SK-N-SH (cell line): ENCODE measurements around the gene TRIL. TPM values are rescaled to one million over a fixed set of nuclear protein-coding genes. Genes with fewer than 3 reads are reported as not detected.

Experiments used
- CTCF ChIA-PET: fragments of 300-600, 350-600 bp; formaldehyde crosslinking; extraction: SDS; loops from one replicate; lab custom pipeline; 2021; lab: Yijun Ruan, JAX
- POLR2A ChIA-PET: fragments of 350-600 bp; sonication (Branson Sonifier 250); formaldehyde crosslinking; extraction: SDS; loops from one replicate; lab custom pipeline; 2020; ENCODE audit warnings: antibody characterized with exemption, inconsistent platforms; lab: Yijun Ruan, JAX
- DNase-seq: peaks from one replicate; pipeline ENCODE4 v3.0.0; 2012
- H2AFZ ChIP-seq: fragments of 200-600 bp; sonication (generic); 2 replicates; pipeline ENCODE4 v1.8.1; 2016; ENCODE audit warnings: antibody characterized with exemption, mild to moderate bottlenecking, low read depth
- H3F3A ChIP-seq: fragments of 200-600 bp; sonication (generic); replicated peaks from 2 replicates; pipeline ENCODE3; 2016; ENCODE audit warnings: antibody characterized with exemption, mild to moderate bottlenecking; ENCODE audit not compliant: insufficient read depth
- H3K27ac ChIP-seq, 2 experiments: fragments of 200-500 bp in 1 of 2; fragments of 200-600 bp in 1 of 2; sonication (Bioruptor generic) in 1 of 2; sonication (generic), shearing (Covaris generic) in 1 of 2; 2 replicates each; pipeline versions ENCODE4 v1.5.1 to v1.6.1; 2014 to 2016; ENCODE audit warnings: low read depth in 2 of 2, inconsistent platforms in 1 of 2, low read length in 1 of 2, mild to moderate bottlenecking in 1 of 2, mixed read lengths in 1 of 2
- H3K27me3 ChIP-seq: fragments of 200-600 bp; sonication (generic), shearing (Covaris generic); 2 replicates; pipeline ENCODE4 v1.6.1; 2016; ENCODE audit warnings: mixed run types; ENCODE audit not compliant: insufficient read depth
- H3K36me3 ChIP-seq, 2 experiments: fragments of 200-500 bp in 1 of 2; fragments of 200-600 bp in 1 of 2; sonication (Bioruptor generic) in 1 of 2; sonication (generic) in 1 of 2; replicated peaks in 1 of 2; 2 replicates each; pipeline versions ENCODE3 to v1.5.1; 2014 to 2016; ENCODE audit warnings: low read length in 1 of 2, mild to moderate bottlenecking in 1 of 2; ENCODE audit not compliant: insufficient read depth in 2 of 2, control insufficient read depth in 1 of 2
- H3K4me1 ChIP-seq, 2 experiments: fragments of 200-500 bp in 1 of 2; fragments of 200-600 bp in 1 of 2; sonication (Bioruptor generic) in 1 of 2; sonication (generic), shearing (Covaris generic) in 1 of 2; 2 replicates each; pipeline versions ENCODE4 v1.5.1 to v1.6.1; 2014 to 2016; ENCODE audit warnings: low read depth in 1 of 2, low read length in 1 of 2, mixed run types in 1 of 2; ENCODE audit not compliant: insufficient read depth in 2 of 2, control insufficient read depth in 1 of 2
- H3K4me2 ChIP-seq: fragments of 200-600 bp; sonication (generic), shearing (Covaris generic); 2 replicates; pipeline ENCODE4 v1.6.1; 2017; ENCODE audit warnings: mixed run types
- H3K4me3 ChIP-seq, 2 experiments: fragments of 200-500 bp in 1 of 2; fragments of 200-600 bp in 1 of 2; sonication (Bioruptor generic) in 1 of 2; sonication (generic), shearing (Covaris generic) in 1 of 2; 2 replicates each; pipeline versions ENCODE4 v1.5.1 to v1.8.1; 2014 to 2016; ENCODE audit warnings: low read depth in 2 of 2, inconsistent platforms in 1 of 2, low read length in 1 of 2, mild to moderate bottlenecking in 1 of 2, mixed read lengths in 1 of 2, moderate library complexity in 1 of 2
- H3K79me2 ChIP-seq: fragments of 200-600 bp; sonication (generic); 2 replicates; pipeline ENCODE4 v1.8.1; 2017; ENCODE audit warnings: mild to moderate bottlenecking; ENCODE audit not compliant: insufficient read depth
- H3K9ac ChIP-seq: fragments of 200-600 bp; sonication (generic); 2 replicates; pipeline ENCODE4 v1.6.1; 2017; ENCODE audit warnings: mixed run types
- H3K9me2 ChIP-seq: fragments of 200-600 bp; sonication (generic); 2 replicates; pipeline ENCODE4 v1.6.1; 2017; ENCODE audit warnings: mixed run types
- H3K9me3 ChIP-seq: fragments of 200-600 bp; sonication (generic); 2 replicates; pipeline ENCODE4 v1.6.1; 2017; ENCODE audit warnings: mixed run types, mild to moderate bottlenecking, moderate library complexity
- H4K20me1 ChIP-seq: fragments of 200-600 bp; sonication (generic); 2 replicates; pipeline ENCODE4 v1.6.1; 2017; ENCODE audit warnings: mild to moderate bottlenecking, mixed run types; ENCODE audit not compliant: insufficient read depth
- CHD2 ChIP-seq: fragments of 150-350 bp; IDR thresholded peaks from 2 replicates; pipeline ENCODE4 v1.6.1; 2018; ENCODE audit warnings: low read length; ENCODE audit not compliant: partially characterized antibody
- FOXM1 ChIP-seq: IDR thresholded peaks from 2 replicates; pipeline ENCODE4 v1.4.0; 2012; ENCODE audit warnings: low read depth, mild to moderate bottlenecking
- GABPA ChIP-seq: IDR thresholded peaks from 2 replicates; pipeline ENCODE4 v1.4.0; 2012; ENCODE audit warnings: low read depth, mild to moderate bottlenecking
- GATA2 ChIP-seq: sonication (generic); formaldehyde crosslinking; IDR thresholded peaks from 2 replicates; pipeline ENCODE4 v1.5.0; 2020; ENCODE audit warnings: mild to moderate bottlenecking, missing genetic modification reagents
- IRF3 ChIP-seq: fragments of 150-350 bp; IDR thresholded peaks from 2 replicates; pipeline ENCODE4 v1.6.1; 2016; ENCODE audit warnings: mild to moderate bottlenecking, low read depth, low read length
- JUND ChIP-seq: IDR thresholded peaks from 2 replicates; pipeline ENCODE4 v1.4.0; 2012
- MEF2A ChIP-seq: IDR thresholded peaks from 2 replicates; pipeline ENCODE4 v1.4.0; 2012; ENCODE audit warnings: low read depth, borderline replicate concordance
- MXI1 ChIP-seq: IDR thresholded peaks from 2 replicates; pipeline ENCODE4 v1.6.1; 2012; ENCODE audit warnings: mild to moderate bottlenecking, low read depth, low read length, improper control_type of control experiment
- NFIC ChIP-seq: IDR thresholded peaks from 2 replicates; pipeline ENCODE4 v1.4.0; 2012; ENCODE audit warnings: borderline replicate concordance
- PBX3 ChIP-seq: IDR thresholded peaks from 2 replicates; pipeline ENCODE4; 2012
- POLR2AphosphoS5 ChIP-seq: IDR thresholded peaks from 2 replicates; pipeline ENCODE4 v1.6.1; 2012; ENCODE audit warnings: low read depth, low read length
- RAD21 ChIP-seq: IDR thresholded peaks from 2 replicates; pipeline ENCODE4 v1.6.1; 2012; ENCODE audit warnings: mild to moderate bottlenecking, low read length
- RCOR1 ChIP-seq: fragments of 150-350 bp; IDR thresholded peaks from 2 replicates; pipeline ENCODE4 v1.6.1; 2017; ENCODE audit warnings: antibody characterized with exemption, low read length
- SMC3 ChIP-seq: IDR thresholded peaks from 2 replicates; pipeline ENCODE4 v1.6.1; 2012; ENCODE audit warnings: low read depth, low read length, improper control_type of control experiment
- TAF1 ChIP-seq: IDR thresholded peaks from 2 replicates; pipeline ENCODE4 v1.6.1; 2012; ENCODE audit warnings: low read depth, mild to moderate bottlenecking, low read length, moderate library complexity, borderline replicate concordance
- WGBS: methylation state at CpG from one replicate; pipeline ENCODE4 v1.1.6; 2017; ENCODE audit warnings: low lambda C conversion rate; 5-methylcytosine and 5-hydroxymethylcytosine counted together
- polyA plus RNA-seq, 3 experiments: library from polyadenylated mRNA; depleted of rRNA; stranded (reverse); fragments of >200 nt; gene quantifications; 2 replicates each; pipeline ENCODE4 v1.2.3, GENCODE V29; 2012
- TF ChIP-seq, protein P1 (sequence below): fragments of 200-600 bp; sonication (generic); IDR thresholded peaks from 2 replicates; pipeline ENCODE4 v1.6.1; 2017; ENCODE audit warnings: antibody characterized with exemption, mild to moderate bottlenecking, moderate library complexity

The TRIL gene
- polyA plus RNA-seq, 1 of the 3 experiments (the other 2 are of a cell fraction) = 0.18 TPM

GRCh38 chr7:29003703-29004102 is 45.6 kb upstream of the TRIL start:
- no peak overlapping the region for H3K4me2 ChIP-seq
- H3F3A ChIP-seq = no peaks in the 10 kb centered on the region
- no peak for DNase-seq
- TF ChIP-seq MEF2A (no peak), FOXM1 (no peak), NFIC (no peak), POLR2AphosphoS5 (no peak), SMC3 (no peak), RCOR1 (no peak), JUND (no peak), TAF1 (no peak), GATA2 (no peak)
- TF ChIP-seq, protein P1, sequence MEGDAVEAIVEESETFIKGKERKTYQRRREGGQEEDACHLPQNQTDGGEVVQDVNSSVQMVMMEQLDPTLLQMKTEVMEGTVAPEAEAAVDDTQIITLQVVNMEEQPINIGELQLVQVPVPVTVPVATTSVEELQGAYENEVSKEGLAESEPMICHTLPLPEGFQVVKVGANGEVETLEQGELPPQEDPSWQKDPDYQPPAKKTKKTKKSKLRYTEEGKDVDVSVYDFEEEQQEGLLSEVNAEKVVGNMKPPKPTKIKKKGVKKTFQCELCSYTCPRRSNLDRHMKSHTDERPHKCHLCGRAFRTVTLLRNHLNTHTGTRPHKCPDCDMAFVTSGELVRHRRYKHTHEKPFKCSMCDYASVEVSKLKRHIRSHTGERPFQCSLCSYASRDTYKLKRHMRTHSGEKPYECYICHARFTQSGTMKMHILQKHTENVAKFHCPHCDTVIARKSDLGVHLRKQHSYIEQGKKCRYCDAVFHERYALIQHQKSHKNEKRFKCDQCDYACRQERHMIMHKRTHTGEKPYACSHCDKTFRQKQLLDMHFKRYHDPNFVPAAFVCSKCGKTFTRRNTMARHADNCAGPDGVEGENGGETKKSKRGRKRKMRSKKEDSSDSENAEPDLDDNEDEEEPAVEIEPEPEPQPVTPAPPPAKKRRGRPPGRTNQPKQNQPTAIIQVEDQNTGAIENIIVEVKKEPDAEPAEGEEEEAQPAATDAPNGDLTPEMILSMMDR = no peak
- no peak overlapping the region for H3K4me3 ChIP-seq
- ChIA-PET POLR2A (no interaction called here), CTCF (interaction anchor here (0.7 to 1.5 kb wide), 3 partner anchors 13 to 102 kb away, joined by 3 to 4 read pairs (median 4); no protein-coding TSS in a partner anchor)
- H3K4me1 ChIP-seq = peaks cover 0 to 2% of the 10 kb centered on the region in 2 experiments; a peak in 1 of 4 replicates
- H3K9me2 ChIP-seq = no peaks in the 10 kb centered on the region
- H3K9me3 ChIP-seq = no peaks in the 10 kb centered on the region
- no peaks in the 10 kb centered on the region for H4K20me1 ChIP-seq
- H3K27ac ChIP-seq = no peak overlapping the region
- no peaks in the 10 kb centered on the region for H3K79me2 ChIP-seq
- no peaks in the 10 kb centered on the region; the same call in 1 of the 2 replicates for H3K27me3 ChIP-seq
- no peak overlapping the region for H2AFZ ChIP-seq
- no peaks in the 10 kb centered on the region for H3K36me3 ChIP-seq
- 62% methylated on average over 5 of the region's 5 CpGs for WGBS
- no peak overlapping the region for H3K9ac ChIP-seq

GRCh38 chr7:29000717-29001076 is 42.6 kb upstream of the TRIL start:
- Histone ChIP-seq H3K4me1 (peaks cover 0 to 12% of the 10 kb centered on the region in 2 experiments; a peak in 1 of 4 replicates), H3K4me3 (no peak overlapping the region)
- no peak for TF ChIP-seq PBX3
- no peak for TF ChIP-seq GABPA
- TF ChIP-seq MXI1 = no peak
- no peak for TF ChIP-seq IRF3
- no peak for TF ChIP-seq CHD2
- TF ChIP-seq SMC3 = no peak
- TF ChIP-seq RAD21 = no peak
- TF ChIP-seq, all 33 proteins: peak for 0
- ChIA-PET POLR2A (no interaction called here), CTCF (interaction anchor here (1.4 kb wide), 2 partner anchors 44 to 106 kb away, joined by 3 to 8 read pairs; no protein-coding TSS in a partner anchor)
- Histone ChIP-seq H3K4me2 (no peak overlapping the region), H3K9me3 (no peaks in the 10 kb centered on the region), H3F3A (no peaks in the 10 kb centered on the region), H3K9ac (no peak overlapping the region), H3K79me2 (no peaks in the 10 kb centered on the region), H3K36me3 (no peaks in the 10 kb centered on the region), H3K9me2 (no peaks in the 10 kb centered on the region), H2AFZ (no peak overlapping the region), H3K27ac (no peak overlapping the region), H3K27me3 (no peaks in the 10 kb centered on the region; the same call in 1 of the 2 replicates), H4K20me1 (no peaks in the 10 kb centered on the region)
- WGBS = 89% methylated on average over 2 of the region's 2 CpGs
- DNase-seq = no peak
